ENCODE data around the gene MT1A. TPM values are rescaled to one million over a fixed set of nuclear protein-coding genes. Genes with fewer than 3 reads are reported as not detected.

MT1A gene
- total RNA-seq, result 10 to 100 TPM in 3 of 4 donors, 1 to 10 TPM in 1; 7.1 to 23.6 (median 16.8) TPM

DNA sequence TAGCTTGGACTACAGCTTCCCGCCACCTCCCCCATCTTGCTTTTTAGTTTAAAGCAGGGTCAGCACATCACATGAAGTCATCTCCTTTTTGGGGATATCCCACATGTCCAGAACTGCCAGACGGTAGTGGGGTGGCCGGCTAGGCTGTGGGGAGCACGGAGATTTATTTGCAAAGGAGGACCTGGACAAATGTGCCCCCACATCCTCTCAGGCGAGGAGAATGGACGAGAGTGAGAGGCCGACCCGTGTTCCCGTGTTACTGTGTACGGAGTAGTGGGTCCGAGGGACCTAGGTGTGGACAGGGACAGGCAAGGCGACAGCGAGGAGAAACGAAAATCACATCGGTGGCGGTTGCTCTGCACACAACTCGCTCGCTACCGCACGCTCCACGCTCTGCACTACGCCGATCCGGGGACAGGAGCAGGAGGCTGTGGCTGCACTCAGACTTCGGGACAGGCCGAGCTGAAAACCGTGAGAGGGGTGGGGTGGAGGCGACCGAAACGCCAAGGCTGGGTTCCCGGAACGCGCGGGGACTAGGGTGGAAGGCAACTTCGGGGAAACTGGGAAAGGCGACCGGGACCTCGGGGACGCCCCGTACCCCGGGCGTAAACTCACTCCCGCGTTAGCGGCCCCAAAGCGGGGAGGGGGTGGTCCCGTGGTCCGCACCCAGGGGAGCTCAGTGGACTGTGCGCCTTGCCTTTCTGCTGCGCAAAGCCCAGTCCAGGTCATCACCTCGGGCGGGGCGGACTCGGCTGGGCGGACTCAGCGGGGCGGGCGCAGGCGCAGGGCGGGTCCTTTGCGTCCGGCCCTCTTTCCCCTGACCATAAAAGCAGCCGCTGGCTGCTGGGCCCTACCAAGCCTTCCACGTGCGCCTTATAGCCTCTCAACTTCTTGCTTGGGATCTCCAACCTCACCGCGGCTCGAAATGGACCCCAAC is at the start of gene MT1A:
MT1A (plus strand) TSS at position 853 of the 937 bp plus-strand sequence; CDS start at position 926, 73 bp downstream.
- H3K27ac ChIP-seq, result peak within 1 kb of the TSS; percentile 26 to 61 (median 43)
- peaks cover 4 to 20% of the 10 kb centered on the region in 2 donors for H3K4me1 ChIP-seq
- H3K4me3 ChIP-seq (replicated peaks in 1 of 3), result peak within 1 kb of the TSS in 2 of 3 donors; percentile 27 to 40
- peak; percentile 76 to 78 for DNase-seq
- H3K9me3 ChIP-seq, result no peaks in the 10 kb centered on the region
- H3K36me3 ChIP-seq, result no peaks in the 10 kb centered on the region
- intact Hi-C loops (cut with DNase I), result no loop called here
- peak in 1 of 2 donors; percentile 73 for TF ChIP-seq POLR2A (IDR thresholded peaks at IDR 0.05)
- TF ChIP-seq, protein P1, sequence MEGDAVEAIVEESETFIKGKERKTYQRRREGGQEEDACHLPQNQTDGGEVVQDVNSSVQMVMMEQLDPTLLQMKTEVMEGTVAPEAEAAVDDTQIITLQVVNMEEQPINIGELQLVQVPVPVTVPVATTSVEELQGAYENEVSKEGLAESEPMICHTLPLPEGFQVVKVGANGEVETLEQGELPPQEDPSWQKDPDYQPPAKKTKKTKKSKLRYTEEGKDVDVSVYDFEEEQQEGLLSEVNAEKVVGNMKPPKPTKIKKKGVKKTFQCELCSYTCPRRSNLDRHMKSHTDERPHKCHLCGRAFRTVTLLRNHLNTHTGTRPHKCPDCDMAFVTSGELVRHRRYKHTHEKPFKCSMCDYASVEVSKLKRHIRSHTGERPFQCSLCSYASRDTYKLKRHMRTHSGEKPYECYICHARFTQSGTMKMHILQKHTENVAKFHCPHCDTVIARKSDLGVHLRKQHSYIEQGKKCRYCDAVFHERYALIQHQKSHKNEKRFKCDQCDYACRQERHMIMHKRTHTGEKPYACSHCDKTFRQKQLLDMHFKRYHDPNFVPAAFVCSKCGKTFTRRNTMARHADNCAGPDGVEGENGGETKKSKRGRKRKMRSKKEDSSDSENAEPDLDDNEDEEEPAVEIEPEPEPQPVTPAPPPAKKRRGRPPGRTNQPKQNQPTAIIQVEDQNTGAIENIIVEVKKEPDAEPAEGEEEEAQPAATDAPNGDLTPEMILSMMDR (IDR thresholded peaks at IDR 0.05), result peak in 1 of 6 experiments; percentile 1
- WGBS, 2 donors, result 12 to 23% methylated on average over 42 to 58 of the region's 68 CpGs
- H3K27me3 ChIP-seq, result peaks cover 4% of the 10 kb centered on the region

DNA sequence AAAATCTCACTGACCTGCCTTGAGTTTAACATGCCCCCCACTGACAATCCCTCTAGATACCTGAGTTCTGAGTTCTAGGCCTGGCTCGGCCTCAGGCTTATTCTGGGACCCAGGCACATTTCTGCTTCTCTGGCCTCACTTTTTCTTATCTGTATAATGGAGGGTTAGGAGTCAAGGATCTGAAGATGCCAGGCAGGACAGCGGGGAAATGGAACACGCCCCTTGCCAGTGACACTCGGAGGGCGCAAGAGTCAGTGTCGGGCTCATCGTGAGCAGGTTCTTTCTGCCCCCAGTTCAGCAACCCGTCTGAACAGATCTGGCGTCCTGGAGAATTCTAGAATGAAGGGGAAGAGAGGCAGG is 49.7 kb upstream of the MT1A start:
- 36 to 49% methylated on average over 9 of the region's 9 CpGs for WGBS, 2 donors
- Histone ChIP-seq H3K27ac (no peak overlapping the region), H3K27me3 (no peaks in the 10 kb centered on the region), H3K9me3 (no peaks in the 10 kb centered on the region), H3K36me3 (no peaks in the 10 kb centered on the region), H3K4me1 (peaks cover 0 to 8% of the 10 kb centered on the region in 2 donors), H3K4me3 (replicated peaks in 1 of 3) (peak overlapping the region in 1 of 3 donors; percentile 12)
- DNase-seq, result no peak
- intact Hi-C loops (cut with DNase I), result no loop called here
- TF ChIP-seq POLR2A (IDR thresholded peaks at IDR 0.05), result no peak
- TF ChIP-seq, protein P1 (IDR thresholded peaks at IDR 0.05), result no peak

DNA sequence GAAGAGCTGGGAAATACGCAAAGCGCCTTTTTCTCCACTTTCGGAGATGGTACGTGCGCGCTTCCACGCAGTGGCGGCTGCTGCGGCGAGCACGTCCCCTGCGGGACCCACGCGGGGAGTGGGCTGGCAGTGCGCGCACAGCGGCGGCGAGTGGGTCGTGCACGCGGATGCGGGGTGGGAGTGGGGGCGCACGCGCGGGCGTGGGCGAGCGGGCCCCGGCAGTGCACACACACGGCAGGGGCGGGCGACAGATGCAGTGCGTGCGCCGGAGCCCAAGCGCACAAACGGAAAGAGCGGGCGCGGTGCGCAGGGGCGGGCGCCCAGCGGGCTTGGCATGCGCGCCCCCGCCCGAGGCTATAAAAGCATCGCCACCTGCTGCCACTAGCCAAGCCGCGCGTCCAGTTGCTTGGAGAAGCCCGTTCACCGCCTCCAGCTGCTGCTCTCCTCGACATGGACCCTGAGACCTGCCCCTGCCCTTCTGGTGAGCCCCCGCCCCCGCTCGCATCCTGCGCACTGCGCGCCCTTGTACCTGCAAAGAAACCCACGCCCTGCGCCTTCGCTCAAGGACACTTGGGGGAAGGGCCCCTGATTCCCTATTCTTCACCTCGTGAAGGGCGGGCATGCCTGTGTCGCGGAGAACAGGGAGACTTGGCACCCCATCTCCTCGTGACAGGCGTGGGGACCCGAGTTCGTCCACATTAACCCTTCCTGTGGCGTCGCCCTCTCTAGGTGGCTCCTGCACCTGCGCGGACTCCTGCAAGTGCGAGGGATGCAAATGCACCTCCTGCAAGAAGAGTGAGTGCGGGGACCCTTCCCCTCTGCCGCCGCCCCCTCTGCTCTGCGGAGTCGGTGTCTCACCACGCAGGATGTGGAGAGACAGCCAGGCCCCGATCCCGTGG is 49.1 kb upstream of the MT1A start, which contains the start of gene MT3:
MT3 (plus strand) TSS at position 388 of the 899 bp plus-strand sequence; CDS start at position 451, 63 bp downstream.
- Histone ChIP-seq H3K27me3 (no peaks in the 10 kb centered on the region), H3K27ac (no peak within 1 kb of the TSS), H3K4me1 (peaks cover 0 to 8% of the 10 kb centered on the region in 2 donors), H3K4me3 (replicated peaks in 1 of 3) (peak within 1 kb of the TSS in 2 of 3 donors; percentile 8 to 12), H3K36me3 (no peaks in the 10 kb centered on the region), H3K9me3 (no peaks in the 10 kb centered on the region)
- WGBS, 2 donors, result 4% methylated on average over 58 to 80 of the region's 87 CpGs
- TF ChIP-seq POLR2A (IDR thresholded peaks at IDR 0.05), result no peak
- TF ChIP-seq, protein P1 (IDR thresholded peaks at IDR 0.05), result no peak
- intact Hi-C loops (cut with DNase I), result loop anchor here (10.0 kb wide), 1 partner anchor 55 kb away; no protein-coding TSS in a partner anchor
- DNase-seq, result peak; percentile 9 to 12

DNA sequence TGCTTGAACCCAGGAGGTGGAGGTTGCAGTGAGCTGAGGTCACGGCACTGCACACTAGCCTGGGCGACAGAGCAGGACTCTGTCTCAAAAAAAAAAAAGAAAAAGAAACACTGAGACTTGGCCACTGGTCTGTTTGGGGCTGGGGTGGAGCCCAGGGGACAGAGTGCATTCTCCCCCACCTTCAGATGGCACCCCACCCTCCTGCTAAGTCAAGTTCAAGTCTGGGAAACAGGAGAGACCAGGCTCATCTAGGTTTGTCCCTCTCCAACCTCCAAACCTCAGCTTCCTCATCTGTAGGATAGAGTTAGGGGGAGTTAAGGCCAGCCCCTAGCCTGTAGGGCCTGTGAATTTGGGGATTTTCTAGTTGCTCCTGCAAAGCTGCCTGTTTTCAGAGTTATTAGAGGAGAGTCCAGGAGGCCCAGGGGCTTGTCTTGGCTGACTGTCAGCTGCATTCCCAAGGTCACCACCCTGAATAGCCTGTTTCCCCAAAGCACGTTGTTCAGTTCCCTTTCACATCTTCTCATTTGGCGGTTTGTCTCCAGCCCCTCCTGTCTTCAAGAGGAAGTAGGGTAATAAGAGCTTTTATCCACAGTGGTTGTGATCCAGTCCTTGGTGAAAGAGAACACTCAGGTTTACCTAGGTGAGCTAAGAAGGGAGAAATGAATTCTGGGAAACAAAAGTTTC is 46.9 kb upstream of the MT1A start:
- Histone ChIP-seq H3K27ac (no peak overlapping the region), H3K36me3 (no peaks in the 10 kb centered on the region), H3K4me1 (peaks cover 0 to 8% of the 10 kb centered on the region in 2 donors), H3K9me3 (no peaks in the 10 kb centered on the region), H3K4me3 (replicated peaks in 1 of 3) (no peak overlapping the region), H3K27me3 (no peaks in the 10 kb centered on the region)
- TF ChIP-seq, protein P1 (IDR thresholded peaks at IDR 0.05), result no peak
- no peak for TF ChIP-seq POLR2A (IDR thresholded peaks at IDR 0.05)
- no peak for DNase-seq
- 56 to 70% methylated on average over 4 of the region's 4 CpGs for WGBS, 2 donors
- intact Hi-C loops (cut with DNase I), result loop anchor here (10.0 kb wide), 1 partner anchor 57 kb away; no protein-coding TSS in a partner anchor

Data from thyroid gland (tissue), 4 donors.